Neuronal stem cell (in vitro differentiated cells): ENCODE data around the gene PDIA4.
A peak's percentile ranks its signal among the peaks of the same experiment; 100 is the strongest.

Experiments
- DNase-seq: peaks from one replicate; pipeline ENCODE4 v3.0.0-alpha.2; 2013; ENCODE audit warnings: low spot score
- H2AFZ ChIP-seq: one replicate; pipeline ENCODE4 v1.6.1; 2013; ENCODE audit warnings: mild to moderate bottlenecking, low read length, inconsistent platforms
- H2AK5ac ChIP-seq: 2 replicates; pipeline ENCODE4 v1.6.1; 2013; ENCODE audit warnings: low read depth, mild to moderate bottlenecking, inconsistent platforms, low read length, moderate library complexity, mixed read lengths
- H2BK120ac ChIP-seq: 2 replicates; pipeline ENCODE4 v1.6.1; 2013; ENCODE audit warnings: low read depth, mild to moderate bottlenecking, inconsistent platforms, low read length, moderate library complexity, mixed read lengths
- H2BK12ac ChIP-seq: one replicate; pipeline ENCODE4 v1.6.1; 2013; ENCODE audit warnings: low read length, inconsistent platforms
- H2BK15ac ChIP-seq: 2 replicates; pipeline ENCODE4 v1.6.1; 2013; ENCODE audit warnings: mild to moderate bottlenecking, low read length, inconsistent platforms, mixed read lengths
- H2BK5ac ChIP-seq: one replicate; pipeline ENCODE4 v1.6.1; 2013; ENCODE audit warnings: inconsistent platforms, mild to moderate bottlenecking, low read length, moderate library complexity
- H3K14ac ChIP-seq: one replicate; pipeline ENCODE4 v1.6.1; 2013; ENCODE audit warnings: low read length, inconsistent platforms
- H3K18ac ChIP-seq: 2 replicates; pipeline ENCODE4 v1.6.1; 2013; ENCODE audit warnings: low read length, inconsistent platforms
- H3K23ac ChIP-seq: 2 replicates; pipeline ENCODE4 v1.6.1; 2013; ENCODE audit warnings: low read depth, mild to moderate bottlenecking, mixed read lengths, low read length, inconsistent platforms; ENCODE audit not compliant: poor library complexity
- H3K27ac ChIP-seq: replicated peaks from 3 replicates; pipeline ENCODE4 v1.5.1; 2013; ENCODE audit warnings: low read length, inconsistent platforms
- H3K27me3 ChIP-seq, 3 experiments: 2 replicates each; pipeline ENCODE4 v1.6.1; 2013; ENCODE audit warnings: low read length in 3 of 3, mild to moderate bottlenecking in 2 of 3, inconsistent platforms in 1 of 3, low read depth in 1 of 3, mixed read lengths in 1 of 3, moderate library complexity in 1 of 3; ENCODE audit not compliant: control insufficient read depth in 3 of 3, insufficient read depth in 3 of 3
- H3K36me3 ChIP-seq, 2 donors: replicated peaks in 1 of 2; 2 replicates each; pipeline ENCODE4 v1.6.1; 2013; ENCODE audit warnings: low read length in 2 of 2; ENCODE audit not compliant: control insufficient read depth in 2 of 2, insufficient read depth in 2 of 2
- H3K4ac ChIP-seq: 2 replicates; pipeline ENCODE4 v1.6.1; 2013; ENCODE audit warnings: inconsistent platforms, mild to moderate bottlenecking, low read length, moderate library complexity
- H3K4me1 ChIP-seq, 2 donors: 1 replicate in 1 of 2; 2 replicates in 1 of 2; pipeline ENCODE4 v1.6.1; 2013; ENCODE audit warnings: low read length in 2 of 2, low read depth in 1 of 2; ENCODE audit not compliant: control insufficient read depth in 2 of 2, insufficient read depth in 1 of 2
- H3K4me2 ChIP-seq: one replicate; pipeline ENCODE4 v1.6.1; 2013; ENCODE audit warnings: mild to moderate bottlenecking, low read length, inconsistent platforms; ENCODE audit not compliant: insufficient read depth, poor library complexity, severe bottlenecking
- H3K4me3 ChIP-seq, 2 donors: 2 replicates each; pipeline ENCODE4 v1.5.1; 2013; ENCODE audit warnings: low read length in 2 of 2, mild to moderate bottlenecking in 2 of 2, inconsistent platforms in 1 of 2, moderate library complexity in 1 of 2
- H3K79me1 ChIP-seq: one replicate; pipeline ENCODE4 v1.6.1; 2013; ENCODE audit warnings: low read depth, mild to moderate bottlenecking, inconsistent platforms, low read length, moderate library complexity
- H3K9ac ChIP-seq: one replicate; pipeline ENCODE4 v1.6.1; 2013; ENCODE audit warnings: mild to moderate bottlenecking, low read depth, low read length, inconsistent platforms; ENCODE audit not compliant: poor library complexity
- H3K9me3 ChIP-seq, 2 donors: replicated peaks in 1 of 2; 2 replicates each; pipeline versions ENCODE3 to v1.6.1; 2013; ENCODE audit warnings: low read length in 2 of 2, mild to moderate bottlenecking in 2 of 2, inconsistent platforms in 1 of 2, low read depth in 1 of 2, mixed read lengths in 1 of 2, moderate library complexity in 1 of 2; ENCODE audit not compliant: control insufficient read depth in 2 of 2, insufficient read depth in 1 of 2
- H4K8ac ChIP-seq: one replicate; pipeline ENCODE4 v1.6.1; 2013; ENCODE audit warnings: low read depth, mild to moderate bottlenecking, inconsistent platforms, low read length, moderate library complexity
- H4K91ac ChIP-seq: one replicate; pipeline ENCODE4 v1.6.1; 2013; ENCODE audit warnings: low read length, low read depth, mild to moderate bottlenecking, inconsistent platforms; ENCODE audit not compliant: poor library complexity
- WGBS, 2 donors: extraction: QIAGEN DNeasy Blood & Tissue Kit; methylation state at CpG; one replicate each; pipeline ENCODE4 v1.1.7; 2013; ENCODE audit warnings: missing lambda C conversion rate in 2 of 2, mixed read lengths in 1 of 2; ENCODE audit not compliant: insufficient read length in 2 of 2, insufficient replicate concordance in 1 of 2; ENCODE audit errors: extremely low coverage in 2 of 2; 5-methylcytosine and 5-hydroxymethylcytosine counted together

Gene PDIA4

DNA sequence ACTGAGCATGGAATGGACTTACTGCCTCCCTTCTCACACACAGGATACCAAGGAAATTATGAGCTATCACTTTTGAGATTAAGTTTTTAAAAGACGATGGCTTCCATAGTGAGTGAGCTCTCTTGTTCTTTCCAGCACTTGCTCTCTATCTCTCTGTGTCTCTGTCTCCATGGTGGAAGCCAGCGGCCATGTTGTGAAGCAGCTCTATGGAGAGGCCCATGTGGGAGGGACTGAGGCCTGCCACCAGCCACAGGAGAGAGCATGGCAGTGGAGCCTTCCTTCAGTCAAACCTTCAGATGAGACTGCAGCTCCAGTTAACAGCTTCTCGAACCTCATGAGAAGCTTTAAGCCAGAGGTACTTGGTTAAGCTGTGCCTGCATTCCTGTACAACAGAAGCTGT is 20.5 kb upstream of the PDIA4 start:
- Histone ChIP-seq H2BK15ac (no peak overlapping the region), H3K9me3 (peaks cover 0 to 1% of the 10 kb centered on the region in 2 donors), H2AFZ (peak overlapping the region; percentile 54), H3K27ac (no peak overlapping the region), H3K79me1 (no peaks in the 10 kb centered on the region), H3K4me1 (peaks cover 0 to 1% of the 10 kb centered on the region in 2 donors), H4K8ac (no peak overlapping the region), H3K4me2 (no peak overlapping the region), H3K27me3 (no peaks in the 10 kb centered on the region), H3K14ac (no peak overlapping the region), H3K23ac (no peak overlapping the region), H2BK12ac (no peak overlapping the region), H2AK5ac (no peak overlapping the region), H3K9ac (no peak overlapping the region), H2BK5ac (no peak overlapping the region), H3K4me3 (no peak overlapping the region), H3K4ac (no peak overlapping the region), H3K18ac (no peak overlapping the region), H4K91ac (no peak overlapping the region), H2BK120ac (no peak overlapping the region), H3K36me3 (no peaks in the 10 kb centered on the region)
- WGBS, 2 donors, result no CpG with 5 or more reads among the region's 3 CpGs
- no peak for DNase-seq

DNA sequence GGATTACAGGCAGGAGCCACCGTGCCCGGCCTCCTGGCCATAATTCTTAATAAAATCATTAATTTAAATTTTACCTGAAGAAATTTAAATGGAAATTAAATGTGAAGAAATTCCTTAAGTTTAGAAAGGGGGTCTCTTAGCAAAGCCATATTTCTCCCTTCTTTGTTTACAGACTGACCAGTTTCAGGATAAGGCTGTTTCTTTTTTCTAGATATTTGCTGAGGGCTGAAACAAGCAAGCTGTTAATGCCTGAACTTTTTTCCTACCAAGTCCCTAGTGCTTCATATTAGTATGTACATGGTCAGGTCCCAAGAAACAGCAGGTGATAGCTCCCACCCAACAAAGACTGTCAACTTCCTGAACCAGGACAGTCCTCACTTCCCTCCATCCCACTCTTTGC is 18.1 kb upstream of the PDIA4 start:
- H3K23ac ChIP-seq, result no peak overlapping the region
- H4K8ac ChIP-seq, result no peak overlapping the region
- no peak overlapping the region for H3K27ac ChIP-seq
- H3K9ac ChIP-seq, result no peak overlapping the region
- H3K4me1 ChIP-seq, result peaks cover 0 to 1% of the 10 kb centered on the region in 2 donors
- no CpG with 5 or more reads among the region's 2 CpGs for WGBS, 2 donors
- H3K18ac ChIP-seq, result no peak overlapping the region
- H3K4me2 ChIP-seq, result no peak overlapping the region
- no peaks in the 10 kb centered on the region for H3K36me3 ChIP-seq
- H2AFZ ChIP-seq, result no peak overlapping the region
- no peak overlapping the region for H2BK5ac ChIP-seq
- H3K79me1 ChIP-seq, result no peaks in the 10 kb centered on the region
- no peak overlapping the region for H3K4ac ChIP-seq
- H3K27me3 ChIP-seq, result no peaks in the 10 kb centered on the region
- no peak overlapping the region for H3K4me3 ChIP-seq
- no peak overlapping the region for H2BK12ac ChIP-seq
- no peak overlapping the region for H2BK15ac ChIP-seq
- no peak overlapping the region for H4K91ac ChIP-seq
- no peak overlapping the region for H3K14ac ChIP-seq
- H2AK5ac ChIP-seq, result no peak overlapping the region
- no peak for DNase-seq
- peaks cover 0 to 1% of the 10 kb centered on the region in 2 donors for H3K9me3 ChIP-seq
- H2BK120ac ChIP-seq, result no peak overlapping the region

DNA sequence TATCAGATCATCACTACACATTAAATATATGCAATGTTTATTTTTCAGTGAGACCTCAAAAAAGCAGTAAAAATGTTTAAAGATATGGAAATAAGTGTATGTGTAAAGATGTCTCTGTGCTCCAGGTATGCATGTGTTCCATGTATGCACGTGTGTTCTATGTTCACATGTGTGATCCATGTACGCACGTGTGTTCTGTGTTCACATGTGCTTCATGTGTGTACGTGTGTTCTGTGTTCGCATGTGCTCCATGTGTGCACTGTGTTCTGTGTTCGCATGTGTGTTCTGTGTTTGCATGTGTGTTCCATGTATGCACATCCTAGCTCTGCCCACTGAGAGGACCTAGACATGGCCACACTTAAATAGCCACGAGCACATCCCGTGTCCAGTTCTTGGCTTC is 15.6 kb upstream of the PDIA4 start:
- Histone ChIP-seq H2AK5ac (no peak overlapping the region), H3K4me1 (peaks cover 0 to 1% of the 10 kb centered on the region in 2 donors), H3K14ac (peak overlapping the region; percentile 99), H3K18ac (no peak overlapping the region), H4K8ac (no peak overlapping the region), H2BK120ac (no peak overlapping the region), H3K4ac (peak overlapping the region; percentile 17), H2BK12ac (no peak overlapping the region), H3K9ac (peak overlapping the region; percentile 72), H2AFZ (no peak overlapping the region), H3K36me3 (no peaks in the 10 kb centered on the region), H3K4me3 (no peak overlapping the region), H2BK5ac (no peak overlapping the region), H3K23ac (no peak overlapping the region), H3K4me2 (no peak overlapping the region), H2BK15ac (no peak overlapping the region), H3K27ac (no peak overlapping the region), H4K91ac (no peak overlapping the region), H3K79me1 (no peaks in the 10 kb centered on the region), H3K9me3 (peaks cover 0 to 1% of the 10 kb centered on the region in 2 donors), H3K27me3 (no peaks in the 10 kb centered on the region)
- no CpG with 5 or more reads among the region's 8 CpGs for WGBS, 2 donors
- no peak for DNase-seq

DNA sequence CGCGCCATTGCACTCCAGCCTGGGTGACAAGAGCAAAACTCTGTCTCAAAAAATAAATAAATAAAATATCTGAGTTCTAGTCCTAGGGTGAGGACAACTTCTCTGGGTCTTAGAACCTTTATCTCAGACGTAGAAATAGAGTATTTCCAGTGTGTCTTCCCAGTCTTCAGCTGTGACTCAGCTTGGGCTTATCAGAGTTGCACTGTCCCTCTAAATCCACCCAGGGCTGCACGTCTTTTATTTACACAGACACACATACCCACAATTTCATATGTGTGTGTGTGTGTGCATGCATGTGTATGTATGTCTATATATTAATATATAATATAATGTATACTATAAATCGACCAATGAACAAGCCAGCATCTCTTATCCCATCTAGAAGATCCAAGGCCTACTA is 13.0 kb upstream of the PDIA4 start:
- DNase-seq, result no peak
- no peak overlapping the region for H3K4me2 ChIP-seq
- no CpG with 5 or more reads among the region's 5 CpGs for WGBS, 2 donors
- H4K91ac ChIP-seq, result no peak overlapping the region
- H3K79me1 ChIP-seq, result no peaks in the 10 kb centered on the region
- no peak overlapping the region for H3K4me3 ChIP-seq
- H3K9ac ChIP-seq, result no peak overlapping the region
- no peaks in the 10 kb centered on the region for H3K27me3 ChIP-seq
- H3K27ac ChIP-seq, result no peak overlapping the region
- no peak overlapping the region for H3K23ac ChIP-seq
- H2BK5ac ChIP-seq, result no peak overlapping the region
- H3K4ac ChIP-seq, result no peak overlapping the region
- no peaks in the 10 kb centered on the region for H3K36me3 ChIP-seq
- H2BK120ac ChIP-seq, result no peak overlapping the region
- no peak overlapping the region for H4K8ac ChIP-seq
- H3K9me3 ChIP-seq, result peaks cover 0 to 4% of the 10 kb centered on the region in 2 donors
- H2AFZ ChIP-seq, result no peak overlapping the region
- no peak overlapping the region for H2BK12ac ChIP-seq
- H3K4me1 ChIP-seq, result peaks cover 0 to 1% of the 10 kb centered on the region in 2 donors
- H3K14ac ChIP-seq, result no peak overlapping the region
- H3K18ac ChIP-seq, result no peak overlapping the region
- no peak overlapping the region for H2BK15ac ChIP-seq
- no peak overlapping the region for H2AK5ac ChIP-seq
